Measurements from ENCODE around the gene PLEKHG4B.
"Not testable (repeated sequence)": the region's sequence is repeated elsewhere in the genome, so short reads cannot be mapped to it uniquely, and the experiment has no call there.

PLEKHG4B gene

DNA sequence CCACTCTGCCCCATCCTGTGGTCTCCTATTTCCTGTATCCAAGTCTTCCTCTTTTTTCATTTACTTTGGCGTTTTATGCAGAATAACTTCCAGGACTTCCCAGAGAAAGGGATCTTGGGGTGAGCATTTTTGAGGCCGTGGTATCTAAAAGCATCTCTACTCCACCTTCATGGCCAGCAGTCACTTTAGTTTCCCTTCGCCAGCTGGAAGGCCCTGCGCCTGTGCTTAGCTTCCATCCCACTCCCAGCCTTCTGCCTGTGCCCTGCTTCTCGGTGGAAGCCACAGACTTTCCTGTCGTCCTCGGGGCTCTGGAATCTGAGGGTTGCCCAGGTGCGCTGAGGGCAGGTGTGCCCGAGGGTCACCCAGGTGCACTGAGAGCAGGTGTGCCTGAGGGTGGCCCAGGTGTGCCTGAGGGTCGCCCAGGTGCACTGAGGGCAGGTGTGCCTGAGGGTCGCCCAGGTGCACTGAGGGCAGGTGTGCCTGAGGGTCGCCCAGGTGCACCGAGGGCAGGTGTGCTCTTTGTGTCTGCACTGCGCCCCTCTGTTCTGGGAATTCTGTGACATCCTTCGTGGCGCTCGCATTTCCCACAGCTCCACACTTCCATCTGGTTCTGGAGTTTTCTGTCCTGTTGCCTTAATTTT is 67.0 kb downstream of the PLEKHG4B start:
- DNase-seq (ENCODE audit: low spot score): no peak

DNA sequence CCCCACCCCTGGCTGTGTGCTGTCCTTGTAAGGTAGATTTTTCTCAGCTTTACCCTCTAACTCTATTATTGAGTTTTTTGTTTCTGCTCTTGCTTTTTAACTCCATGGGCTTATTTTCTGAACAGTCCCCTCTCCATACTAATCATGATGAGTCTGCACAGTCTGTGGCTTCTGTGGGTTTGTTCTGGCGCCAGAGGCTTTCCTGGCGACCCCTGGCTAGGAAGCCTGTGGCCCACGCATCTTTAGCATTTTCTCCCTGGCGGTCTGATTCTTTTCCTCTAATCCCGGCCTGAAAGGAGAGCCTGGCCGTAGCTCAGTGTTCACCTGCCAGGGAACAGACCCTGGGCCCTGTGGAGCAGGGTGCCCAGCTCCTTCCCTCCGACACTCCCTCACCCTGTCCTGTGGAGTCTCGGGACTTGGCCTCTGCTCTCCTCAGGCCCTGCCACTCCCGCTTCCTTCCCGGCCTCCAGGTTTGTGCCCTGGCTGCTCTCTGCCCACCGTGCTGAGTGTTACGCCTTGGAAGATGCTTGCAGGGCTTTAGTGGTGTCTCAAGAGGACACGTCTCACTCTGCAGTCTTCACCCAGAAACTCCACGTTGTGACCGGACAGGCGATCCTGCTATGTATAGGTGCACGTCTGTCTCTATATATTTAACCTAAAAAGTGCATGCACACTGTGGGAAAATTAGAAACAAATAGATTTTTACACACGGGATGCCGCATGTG is 67.6 kb downstream of the PLEKHG4B start:
- DNase-seq (ENCODE audit: low spot score): no peak

DNA sequence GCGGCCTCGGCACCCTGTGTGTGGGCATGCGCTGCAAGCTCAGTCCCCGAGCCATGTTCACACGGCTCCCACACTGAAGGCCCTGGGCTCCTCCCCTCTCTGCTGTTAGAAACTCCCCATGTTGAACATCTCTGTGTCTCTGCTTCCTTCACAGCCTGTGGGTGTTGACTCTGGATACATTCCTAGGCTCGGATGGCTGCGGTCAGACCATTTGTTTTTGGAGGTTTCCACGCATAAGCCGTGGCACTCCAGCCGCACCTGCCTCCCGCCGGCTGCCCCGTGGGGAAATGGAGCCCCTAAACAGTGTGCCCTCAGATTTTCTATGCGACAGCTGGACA is 68.2 kb downstream of the PLEKHG4B start:
- DNase-seq (ENCODE audit: low spot score): no peak

DNA sequence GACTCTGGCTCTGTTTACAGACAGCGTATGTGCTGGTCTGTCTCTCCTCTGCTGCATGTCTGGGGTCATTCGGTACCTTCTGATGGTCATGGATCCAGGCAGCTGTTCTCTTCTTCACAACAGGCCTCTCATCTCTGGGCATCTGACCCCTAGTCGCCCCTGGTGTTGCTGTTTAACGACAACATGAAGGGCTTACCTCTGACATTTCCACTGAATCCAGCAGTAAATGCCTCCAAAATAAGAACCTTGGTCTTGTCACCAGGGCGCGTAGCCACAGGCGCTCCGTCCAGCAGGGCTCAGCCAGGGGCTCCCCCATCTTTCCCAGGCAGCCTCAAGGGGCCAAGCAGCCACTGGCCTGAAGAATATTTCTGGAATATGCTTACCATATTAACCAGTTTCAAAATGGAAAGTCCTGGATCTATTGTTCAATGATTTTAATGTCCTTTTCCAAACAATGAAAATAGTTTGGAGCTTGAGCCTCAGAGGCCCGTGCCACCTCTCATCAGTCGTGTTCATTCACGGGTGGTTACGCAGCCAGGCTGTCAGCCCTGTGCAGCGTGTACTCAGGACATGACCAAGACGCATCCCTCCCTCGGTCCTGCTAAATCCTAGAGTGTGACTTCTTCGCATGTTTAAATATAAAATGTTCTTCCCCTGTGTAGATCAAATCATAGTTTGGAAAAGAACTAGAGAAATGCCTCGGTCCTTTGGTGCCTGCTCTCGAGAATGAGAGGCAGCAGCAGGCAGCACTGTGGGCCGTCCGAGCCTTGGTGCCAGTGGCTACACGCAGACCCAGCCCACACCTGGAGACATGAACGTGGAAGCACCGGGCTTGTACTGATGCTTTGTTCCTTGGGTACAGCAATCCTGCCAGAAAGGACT is 69.2 kb downstream of the PLEKHG4B start:
- no peak for DNase-seq (ENCODE audit: low spot score)

DNA sequence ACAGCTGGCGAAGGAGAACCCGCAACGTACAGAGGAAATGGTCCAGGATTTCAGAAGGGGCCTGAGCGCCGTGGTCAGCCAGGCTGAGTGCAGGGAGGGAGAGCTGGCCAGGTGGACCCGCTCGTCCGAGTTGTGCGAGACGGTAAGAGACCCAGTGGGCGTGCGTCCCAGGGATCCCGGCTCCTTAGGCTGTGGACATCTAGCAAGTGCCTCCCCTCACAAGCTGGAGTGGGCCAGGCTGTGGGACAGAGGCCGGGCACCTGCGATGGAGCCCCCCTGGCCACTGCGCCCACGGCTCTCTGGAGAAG is 69.8 kb downstream of the PLEKHG4B start:
- DNase-seq (ENCODE audit: low spot score): no peak

DNA sequence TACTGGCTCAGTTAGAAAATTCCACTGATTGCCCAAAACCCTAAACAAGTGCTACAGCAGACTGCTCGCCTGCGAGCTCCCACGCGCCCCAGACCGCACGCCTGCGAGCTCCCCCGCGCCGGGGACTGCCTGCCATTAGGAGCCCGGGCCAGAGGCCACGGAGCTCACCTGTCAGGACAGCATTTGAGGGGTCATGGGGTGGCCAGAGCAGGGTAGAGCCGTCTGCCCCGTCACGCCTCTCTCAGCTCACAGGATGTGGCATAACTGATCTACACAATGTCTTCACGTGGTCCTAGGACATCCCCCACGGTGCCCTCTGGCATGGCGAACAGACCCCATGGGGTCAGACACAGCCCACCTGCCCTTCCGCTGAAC is 70.2 kb downstream of the PLEKHG4B start:
- DNase-seq (ENCODE audit: low spot score): no peak

DNA sequence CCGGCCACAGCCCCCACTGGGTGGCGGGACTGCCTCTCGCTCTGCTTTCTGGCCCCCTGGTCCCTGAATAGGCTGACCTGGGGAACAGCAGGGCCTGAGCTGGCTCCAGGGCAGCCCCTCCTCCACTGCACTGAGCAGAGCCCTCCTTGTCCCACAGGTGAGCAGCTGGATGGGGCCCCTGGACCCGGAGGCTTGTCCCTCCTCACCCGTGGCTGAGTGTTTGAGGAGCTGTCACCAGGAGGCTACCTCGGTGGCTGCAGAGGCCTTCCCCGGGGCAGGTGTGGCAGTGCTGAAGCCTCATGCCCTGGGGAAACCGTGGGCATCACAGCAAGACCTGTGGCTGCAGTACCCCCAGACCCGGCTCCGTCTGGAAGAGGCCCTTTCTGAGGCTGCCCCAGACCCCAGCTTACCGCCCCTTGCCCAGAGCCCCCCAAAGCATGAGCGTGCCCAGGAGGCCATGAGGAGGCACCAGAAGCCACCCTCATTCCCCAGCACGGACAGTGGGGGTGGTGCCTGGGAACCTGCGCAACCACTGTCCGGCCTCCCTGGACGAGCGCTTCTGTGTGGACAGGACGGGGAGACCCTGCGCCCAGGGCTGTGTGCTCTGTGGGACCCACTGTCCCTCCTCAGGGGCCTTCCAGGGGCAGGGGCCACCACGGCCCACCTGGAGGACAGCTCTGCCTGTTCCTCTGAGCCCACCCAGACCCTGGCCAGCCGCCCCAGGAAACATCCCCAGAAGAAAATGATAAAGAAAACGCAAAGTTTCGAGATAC is 70.8 kb downstream of the PLEKHG4B start:
- no peak for DNase-seq (ENCODE audit: low spot score)

DNA sequence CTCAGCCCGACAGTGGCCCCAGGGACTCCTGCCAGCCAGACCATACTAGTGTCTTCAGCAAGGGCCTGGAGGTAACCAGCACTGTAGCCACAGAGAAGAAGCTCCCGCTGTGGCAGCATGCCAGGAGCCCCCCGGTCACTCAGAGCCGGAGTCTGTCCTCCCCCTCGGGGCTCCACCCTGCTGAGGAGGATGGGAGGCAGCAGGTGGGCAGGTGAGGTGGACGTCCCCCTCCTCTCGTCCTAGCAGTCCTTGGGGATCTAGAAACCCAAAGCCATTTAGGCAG is 71.3 kb downstream of the PLEKHG4B start:
- no peak for DNase-seq (ENCODE audit: low spot score)

DNA sequence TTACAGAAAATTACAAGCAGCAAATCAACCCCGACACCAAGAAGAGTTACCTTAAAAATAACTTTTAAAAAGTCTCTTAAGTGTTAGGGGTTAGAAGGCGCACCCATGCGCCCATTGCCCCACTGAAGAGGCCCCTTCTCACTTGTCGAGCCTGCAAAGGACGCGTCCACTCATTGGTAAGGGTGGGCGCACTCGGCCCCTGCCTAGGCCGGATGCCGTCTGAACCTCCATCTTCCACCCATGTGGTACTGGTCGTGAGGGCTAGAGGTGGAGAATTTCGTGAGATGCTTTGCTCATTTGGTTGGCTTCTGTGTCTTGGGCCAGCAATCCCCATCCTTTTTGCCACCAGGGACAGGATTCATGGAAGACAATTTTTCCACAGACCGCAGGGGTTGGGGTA is 71.9 kb downstream of the PLEKHG4B start:
- no peak for DNase-seq (ENCODE audit: low spot score)

DNA sequence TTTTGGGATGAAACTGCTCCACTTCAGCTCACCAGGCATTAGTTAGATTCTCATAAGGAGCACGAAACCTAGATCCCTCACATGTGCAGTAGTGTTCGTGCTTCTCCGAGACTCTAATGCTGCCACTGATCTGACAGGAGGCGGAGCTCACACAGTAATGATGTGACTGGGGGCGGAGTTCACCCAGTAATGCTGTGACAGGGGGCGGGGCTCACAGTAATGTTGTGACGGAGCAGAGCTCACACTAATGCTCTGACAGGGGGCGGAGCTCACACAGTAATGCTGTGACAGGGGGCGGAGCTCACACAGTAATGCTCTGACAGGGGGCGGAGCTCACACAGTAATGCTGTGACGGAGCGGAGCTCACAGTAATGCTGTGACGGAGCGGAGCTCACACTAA is 72.3 kb downstream of the PLEKHG4B start:
- DNase-seq (ENCODE audit: low spot score): no peak

DNA sequence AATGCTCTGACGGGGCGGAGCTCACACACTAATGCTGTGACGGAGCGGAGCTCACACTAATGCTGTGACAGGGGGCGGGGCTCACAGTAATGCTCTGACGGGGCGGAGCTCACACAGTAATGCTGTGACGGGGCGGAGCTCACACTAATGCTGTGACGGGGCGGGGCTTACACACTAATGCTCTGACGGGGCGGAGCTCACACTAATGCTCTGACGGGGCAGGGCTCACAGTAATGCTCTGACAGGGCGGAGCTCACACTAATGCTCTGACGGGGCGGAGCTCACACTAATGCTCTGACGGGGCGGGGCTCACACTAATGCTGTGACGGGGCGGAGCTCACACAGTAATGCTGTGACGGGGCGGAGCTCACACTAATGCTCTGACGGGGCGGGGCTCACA is 72.8 kb downstream of the PLEKHG4B start:
- DNase-seq (ENCODE audit: low spot score): not testable (repeated sequence)

DNA sequence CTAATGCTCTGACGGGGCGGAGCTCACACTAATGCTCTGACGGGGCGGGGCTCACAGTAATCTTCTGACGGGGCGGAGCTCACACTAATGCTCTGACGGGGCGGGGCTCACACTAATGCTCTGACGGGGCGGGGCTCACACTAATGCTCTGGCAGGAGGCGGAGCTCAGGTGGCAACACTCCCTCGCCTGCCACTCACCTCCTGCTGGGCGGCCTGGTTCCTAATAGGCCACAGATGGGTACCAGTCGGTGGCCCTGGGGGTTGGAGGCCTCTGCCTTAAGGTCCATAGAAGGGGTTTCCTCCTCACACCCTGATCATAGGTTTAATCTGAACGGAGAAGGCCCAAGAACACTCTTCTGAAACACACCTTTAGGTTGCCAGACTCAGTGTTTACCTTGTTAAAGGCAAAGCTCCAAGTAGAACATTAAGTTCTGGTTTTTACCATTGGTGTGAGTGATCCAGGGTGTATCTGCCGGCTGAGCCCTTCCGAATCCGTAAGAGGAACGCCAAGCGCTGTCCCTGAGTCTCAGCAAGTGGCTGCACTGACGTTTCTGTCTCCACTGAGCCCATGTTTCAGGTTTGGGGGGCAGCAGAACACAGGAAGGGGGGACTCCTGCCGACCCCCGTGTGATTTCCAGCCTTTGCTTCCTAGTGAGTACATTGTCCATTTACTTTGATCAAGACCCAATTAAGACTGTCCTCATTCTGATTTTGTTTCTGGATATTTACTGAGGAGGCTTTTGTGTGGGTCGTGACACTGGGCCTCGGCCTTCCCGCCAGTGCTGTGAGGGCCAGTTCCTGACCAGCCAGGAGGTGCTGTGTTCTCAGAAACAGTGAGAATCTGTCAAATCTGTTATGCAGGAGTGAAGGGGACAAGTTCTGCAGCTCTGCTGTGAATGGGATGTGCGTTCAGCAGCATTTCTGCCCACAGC is 74.7 kb downstream of the PLEKHG4B start:
- DNase-seq (ENCODE audit: low spot score): no peak

DNA sequence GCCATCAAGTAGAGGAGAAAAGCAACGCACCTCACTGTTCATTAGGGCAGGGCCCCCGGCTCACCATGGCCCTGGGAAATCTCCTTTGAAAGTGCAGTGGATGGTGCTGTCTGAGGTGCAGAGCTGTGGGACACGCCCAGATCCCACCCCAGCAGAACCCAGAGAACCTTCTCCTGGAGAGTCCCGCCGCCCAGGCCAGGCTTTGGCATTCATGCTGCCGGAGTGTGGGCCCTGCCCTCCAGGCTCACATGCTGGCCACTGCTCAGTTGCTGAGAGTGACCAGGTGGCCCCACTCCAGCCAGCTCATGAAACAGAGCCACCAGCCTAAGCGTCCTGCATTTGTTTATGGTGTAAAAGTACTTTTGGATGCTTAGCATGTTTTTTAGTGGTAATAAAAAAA is 75.5 kb downstream of the PLEKHG4B start:
- DNase-seq (ENCODE audit: low spot score): no peak

DNA sequence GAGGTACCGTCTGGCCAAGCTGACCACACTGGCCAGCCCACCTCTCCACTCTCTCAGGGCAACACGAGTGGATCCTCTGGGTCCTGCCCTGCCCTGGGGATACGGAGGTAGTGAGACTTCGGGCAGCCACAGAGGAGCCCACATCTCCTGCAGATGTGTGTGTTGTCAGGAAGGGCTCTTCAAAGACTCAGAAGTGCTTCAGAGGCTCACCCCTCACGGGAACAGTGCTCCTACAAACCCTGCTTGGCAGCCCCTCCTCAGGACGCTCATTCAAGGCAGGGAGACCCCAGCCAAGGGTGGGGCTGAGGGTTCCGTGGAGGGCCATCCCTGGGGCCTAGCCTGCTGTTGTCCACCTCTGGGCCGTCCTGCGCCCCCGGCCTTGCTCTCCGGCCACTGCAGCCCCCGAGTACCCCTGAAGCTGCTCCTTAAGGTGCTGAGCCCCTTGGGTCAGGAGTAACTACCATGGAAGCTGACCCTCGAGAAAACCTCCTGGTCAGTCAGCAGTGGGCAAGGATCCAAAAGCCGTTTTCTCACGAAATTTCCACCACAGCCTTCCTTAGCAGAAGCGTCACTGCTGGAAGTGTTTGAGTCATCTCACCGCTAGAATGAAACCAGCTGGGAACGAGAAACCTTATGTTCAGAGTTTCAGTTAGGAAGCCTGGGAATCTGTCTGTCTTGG is 76.2 kb downstream of the PLEKHG4B start:
- no peak for DNase-seq (ENCODE audit: low spot score)

DNA sequence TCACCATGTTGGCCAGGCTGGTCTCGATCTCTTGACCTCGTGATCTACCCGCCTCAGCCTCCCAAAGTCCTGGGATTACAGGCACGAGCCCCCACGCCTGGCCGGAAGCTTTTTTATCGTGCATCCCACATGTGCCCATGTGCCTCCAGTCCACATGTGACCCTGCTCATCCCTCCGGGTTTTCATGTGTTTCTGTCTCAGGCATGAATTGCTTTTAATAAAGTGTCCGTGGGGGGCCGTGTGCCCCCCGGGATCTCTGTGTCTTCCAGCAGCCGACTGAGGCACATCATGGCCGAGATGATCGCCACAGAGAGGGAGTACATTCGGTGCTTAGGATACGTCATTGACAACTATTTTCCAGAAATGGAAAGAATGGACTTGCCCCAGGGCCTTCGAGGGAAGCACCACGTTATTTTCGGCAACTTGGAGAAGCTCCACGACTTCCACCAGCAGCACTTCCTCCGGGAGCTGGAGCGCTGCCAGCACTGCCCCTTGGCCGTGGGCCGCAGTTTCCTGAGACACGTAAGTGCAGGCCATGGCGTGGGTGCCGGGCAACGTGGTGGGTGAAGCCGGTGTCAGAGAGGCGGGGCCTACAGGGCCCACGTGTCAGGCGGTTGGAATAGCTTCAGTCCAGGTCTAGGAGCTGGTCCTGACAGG is 77.2 kb downstream of the PLEKHG4B start:
- DNase-seq (ENCODE audit: low spot score): no peak

DNA sequence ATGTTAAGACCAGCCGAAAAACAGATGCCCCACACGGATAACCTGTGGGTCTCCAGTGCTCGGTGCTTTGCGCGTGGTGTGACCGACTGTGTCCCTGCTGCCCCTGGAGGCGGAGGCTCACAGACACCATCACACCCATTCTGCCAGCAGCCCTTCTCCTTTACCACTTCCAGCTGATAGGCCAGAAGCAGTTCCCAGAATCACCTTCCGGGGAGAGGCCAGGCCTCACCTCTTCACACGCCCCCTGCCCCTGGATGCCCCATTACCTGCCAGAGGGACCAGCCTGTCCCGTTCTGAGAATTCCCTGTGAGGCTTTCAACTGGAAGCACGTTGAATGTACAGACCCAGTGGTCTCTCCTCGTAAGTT is 77.7 kb downstream of the PLEKHG4B start:
- DNase-seq (ENCODE audit: low spot score): no peak

DNA sequence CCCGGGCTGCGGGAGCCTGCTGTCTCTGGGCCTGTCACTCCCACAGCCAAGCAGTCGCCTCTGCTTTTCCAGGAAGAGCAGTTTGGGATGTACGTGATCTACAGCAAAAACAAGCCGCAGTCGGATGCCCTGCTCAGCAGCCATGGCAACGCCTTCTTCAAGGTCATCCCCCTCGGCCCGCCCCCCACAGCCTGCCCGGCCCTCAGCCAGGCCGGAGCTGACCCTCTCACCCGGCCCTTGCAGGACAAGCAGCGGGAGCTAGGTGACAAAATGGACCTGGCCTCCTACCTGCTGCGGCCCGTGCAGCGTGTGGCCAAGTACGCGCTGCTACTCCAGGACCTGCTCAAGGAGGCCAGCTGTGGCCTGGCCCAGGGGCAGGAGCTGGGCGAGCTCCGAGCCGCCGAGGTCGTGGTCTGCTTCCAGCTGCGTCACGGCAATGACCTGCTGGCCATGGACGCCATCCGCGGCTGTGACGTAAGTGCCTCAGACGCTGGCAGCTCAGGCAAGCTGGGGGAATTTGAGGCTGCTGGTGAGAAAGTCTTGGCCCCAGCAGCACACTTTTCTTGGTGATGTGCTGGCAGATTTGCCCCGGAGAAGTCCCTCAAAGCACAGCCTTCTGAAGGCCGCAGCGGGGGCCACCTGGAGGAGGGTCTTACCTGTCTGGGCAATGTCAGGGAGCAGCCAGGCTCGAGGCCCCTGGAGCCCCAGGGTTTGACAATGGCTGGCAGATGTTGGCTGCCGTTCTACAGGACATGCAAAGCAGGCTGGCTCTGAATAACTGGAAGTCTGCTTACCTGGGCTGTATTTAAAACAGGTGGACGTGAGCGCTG is 79.2 kb downstream of the PLEKHG4B start:
- DNase-seq (ENCODE audit: low spot score): no peak

DNA sequence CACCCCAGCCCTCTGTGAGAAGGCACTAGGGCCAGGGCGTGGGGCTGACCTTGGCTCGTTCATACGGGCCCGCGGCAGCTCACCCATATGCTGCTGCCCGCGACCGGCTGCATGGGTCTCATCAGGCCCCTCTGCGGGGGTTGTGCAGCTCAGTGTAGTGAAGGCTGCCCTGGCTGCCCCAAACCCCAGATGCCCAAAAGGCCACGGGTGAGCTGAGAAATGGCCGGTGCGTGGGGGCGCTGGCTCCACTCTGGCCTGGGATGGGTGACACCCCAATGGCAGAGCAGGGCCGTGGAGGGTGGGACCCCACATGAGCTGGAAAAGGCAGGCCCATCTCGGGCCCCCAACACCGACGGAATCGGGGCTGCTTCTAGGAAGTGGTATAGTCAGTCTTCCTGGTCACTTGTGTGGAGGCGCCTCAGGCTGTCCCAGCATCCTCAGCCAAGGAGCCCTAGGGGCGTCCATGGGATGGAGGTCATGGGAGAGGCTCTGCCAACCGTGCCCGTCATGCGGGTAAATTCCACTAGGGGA is 79.9 kb downstream of the PLEKHG4B start:
- no peak for DNase-seq (ENCODE audit: low spot score)

DNA sequence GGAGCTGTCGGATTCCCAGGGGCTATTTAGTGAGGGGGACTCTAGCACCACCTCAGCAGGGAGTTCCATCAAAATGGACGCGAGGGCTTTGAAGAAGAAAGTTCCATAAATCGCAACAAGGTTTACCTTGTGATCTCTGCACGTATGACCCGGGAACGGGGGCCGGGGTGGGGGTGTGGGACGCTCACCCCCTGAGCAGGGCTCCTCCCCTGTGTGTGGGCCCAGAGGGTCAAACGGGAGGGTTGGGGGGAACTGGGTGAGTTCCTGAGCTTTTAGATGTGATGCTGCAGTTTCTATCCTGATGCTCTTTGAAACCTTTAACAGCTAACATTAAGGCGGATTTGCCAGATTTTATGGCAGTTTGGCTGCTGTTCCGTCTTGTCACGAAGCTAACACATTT is 80.5 kb downstream of the PLEKHG4B start:
- DNase-seq (ENCODE audit: low spot score): no peak

DNA sequence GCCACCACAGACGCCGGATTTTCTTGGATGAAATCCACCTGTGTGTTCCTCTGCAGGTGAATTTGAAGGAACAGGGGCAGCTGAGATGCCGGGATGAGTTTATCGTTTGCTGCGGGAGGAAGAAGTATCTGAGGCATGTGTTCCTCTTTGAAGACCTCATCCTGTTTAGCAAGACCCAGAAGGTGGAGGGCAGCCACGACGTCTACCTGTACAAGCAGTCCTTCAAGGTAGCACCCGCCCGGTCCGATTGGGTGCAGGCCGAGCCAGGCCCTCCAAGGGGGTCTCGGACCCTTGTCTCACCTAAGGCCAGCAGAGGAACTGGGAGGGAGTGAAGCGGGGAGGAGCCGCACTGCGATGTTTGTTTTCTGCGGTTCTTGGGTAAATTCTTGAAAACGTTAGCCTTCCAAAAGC is 80.9 kb downstream of the PLEKHG4B start:
- DNase-seq (ENCODE audit: low spot score): no peak
